K562 (cell line): ENCODE data around the gene ATP13A1. TPM values are rescaled to one million over a fixed set of nuclear protein-coding genes. Genes with fewer than 3 reads are reported as not detected.
A peak's percentile ranks its signal among the peaks of the same experiment; 100 is the strongest.

Source experiments
- ATAC-seq: fragments of 200-7000 bp; cut with Tn5 transposase; 3 replicates; pipeline ENCODE4 v1.9.1; 2020; ENCODE audit warnings: moderate library complexity
- BruUV-seq: library from RNA; stranded (reverse); fragments of 400-500 nt; replicated peaks from 2 replicates; lab custom pipeline; 2021; lab: Mats Ljungman, UMichigan
- CTCF ChIA-PET: fragments of 300-600 bp; formaldehyde crosslinking; extraction: SDS; loops from one replicate; lab custom pipeline; 2021; ENCODE audit warnings: low intra/inter-chr PET ratio; lab: Yijun Ruan, JAX
- POLR2A ChIA-PET: fragments of 300-600, 350-650 bp; sonication (Branson Sonifier 250); formaldehyde crosslinking; extraction: SDS; loops from one replicate; lab custom pipeline; 2021; ENCODE audit warnings: antibody characterized with exemption, inconsistent platforms; lab: Yijun Ruan, JAX
- DNase-seq, 4 experiments: peaks; one replicate each; pipeline versions ENCODE4 v3.0.0 to v3.0.0-alpha.2; 2011 to 2018; ENCODE audit warnings: low spot score in 3 of 4, mixed read lengths in 3 of 4; ENCODE audit errors: extremely low read depth in 1 of 4
- FAIRE-seq: peaks from 2 replicates; lab custom pipeline; 2011; peaks lifted over from hg19 to GRCh38; lab: Jason Lieb, UNC
- H2AFZ ChIP-seq: 2 replicates; pipeline ENCODE4 v1.6.0; 2011; ENCODE audit warnings: low read depth, low read length, control low read depth, inconsistent platforms
- H3K27ac ChIP-seq: fragments of 200-600 bp; 3 replicates; pipeline ENCODE4 v1.8.0; 2011; ENCODE audit warnings: low read depth, mild to moderate bottlenecking, control low read depth, inconsistent platforms, low read length, moderate library complexity, mixed read lengths; ENCODE audit errors: extremely low read depth
- H3K27me3 ChIP-seq, 2 experiments: fragments of 300-600 bp in 1 of 2; 2 replicates in 1 of 2; 3 replicates in 1 of 2; pipeline versions ENCODE4 v1.6.0 to v1.8.0; 2011; ENCODE audit warnings: inconsistent platforms in 2 of 2, low read length in 2 of 2, mild to moderate bottlenecking in 1 of 2, mixed read lengths in 1 of 2, moderate library complexity in 1 of 2; ENCODE audit not compliant: control insufficient read depth in 2 of 2, insufficient read depth in 2 of 2
- H3K36me3 ChIP-seq: fragments of 300-600 bp; 3 replicates; pipeline ENCODE4 v1.8.0; 2011; ENCODE audit warnings: mild to moderate bottlenecking, low read length, inconsistent platforms; ENCODE audit not compliant: control insufficient read depth, insufficient read depth
- H3K4me1 ChIP-seq, 2 experiments: fragments of 200-600 bp in 1 of 2; replicated peaks in 1 of 2; 2 replicates in 1 of 2; 3 replicates in 1 of 2; pipeline versions ENCODE4 v1.5.1 to v1.8.0; 2011; ENCODE audit warnings: inconsistent platforms in 2 of 2, low read length in 2 of 2, mild to moderate bottlenecking in 1 of 2, mixed read lengths in 1 of 2, moderate library complexity in 1 of 2; ENCODE audit not compliant: control insufficient read depth in 2 of 2, insufficient read depth in 2 of 2
- H3K4me2 ChIP-seq: 2 replicates; pipeline ENCODE4 v1.6.1; 2011; ENCODE audit warnings: low read length, control low read depth, inconsistent platforms, mixed read lengths; ENCODE audit not compliant: insufficient read depth
- H3K4me3 ChIP-seq: fragments of 200-600 bp; sonication (generic), shearing (Covaris generic); 2 replicates; pipeline ENCODE4 v1.5.1; 2016; ENCODE audit warnings: control low read depth, inconsistent platforms
- H3K79me2 ChIP-seq: fragments of 200-600 bp; 3 replicates; pipeline ENCODE4 v1.8.0; 2011; ENCODE audit warnings: low read length, inconsistent platforms; ENCODE audit not compliant: control insufficient read depth, insufficient read depth
- H3K9ac ChIP-seq, 2 experiments: 2 replicates each; pipeline versions ENCODE4 v1.6.0 to v1.6.1; 2011; ENCODE audit warnings: low read depth in 2 of 2, low read length in 2 of 2, control low read depth in 1 of 2, inconsistent platforms in 1 of 2, mild to moderate bottlenecking in 1 of 2, mixed read lengths in 1 of 2; ENCODE audit not compliant: insufficient read depth in 1 of 2
- H3K9me1 ChIP-seq: one replicate; pipeline ENCODE4 v1.6.0; 2011; ENCODE audit warnings: inconsistent platforms, mild to moderate bottlenecking, low read length, moderate library complexity; ENCODE audit not compliant: control insufficient read depth, insufficient read depth
- H3K9me3 ChIP-seq: replicated peaks from 2 replicates; pipeline ENCODE4 v1.5.1; 2011; ENCODE audit warnings: low read depth, low read length, inconsistent platforms; ENCODE audit not compliant: control insufficient read depth, insufficient read depth
- H4K20me1 ChIP-seq: replicated peaks from 2 replicates; pipeline ENCODE4 v1.6.1; 2011; ENCODE audit warnings: low read length, inconsistent platforms, mixed read lengths; ENCODE audit not compliant: control insufficient read depth, insufficient read depth
- ELK1 ChIP-seq: sonication (generic); formaldehyde crosslinking; IDR thresholded peaks from 2 replicates; pipeline ENCODE4 v1.8.1; 2022; ENCODE audit warnings: missing genetic modification reagents
- ETS1 ChIP-seq: conservative IDR thresholded peaks from 2 replicates; pipeline ENCODE4 v1.6.1; 2011; ENCODE audit warnings: low read depth, mild to moderate bottlenecking, low read length; ENCODE audit not compliant: control insufficient read depth
- POLR2G ChIP-seq: fragments of 200-400 bp; formaldehyde crosslinking; IDR thresholded peaks from 2 replicates; pipeline ENCODE4 v1.6.1; 2017; ENCODE audit warnings: low read depth, mild to moderate bottlenecking, antibody characterized with exemption, low read length, moderate library complexity
- RBFOX2 ChIP-seq: fragments of 200-400 bp; formaldehyde crosslinking; IDR thresholded peaks from 2 replicates; pipeline ENCODE4 v1.6.1; 2017; ENCODE audit warnings: low read depth, mild to moderate bottlenecking, low read length, moderate library complexity
- WGBS: fragments of 100-300 bp; shearing (Covaris generic); methylation state at CpG from one replicate; pipeline ENCODE4 v1.1.6; 2016; ENCODE audit warnings: low coverage, mixed read lengths; ENCODE audit not compliant: insufficient coverage; ENCODE audit errors: missing lambda C conversion rate; 5-methylcytosine and 5-hydroxymethylcytosine counted together
- in situ Hi-C: fragments of 300-500 bp; cut with MboI; formaldehyde crosslinking; loops from 4 replicates; pipeline ENCODE4 v1.15.0; 2018; ENCODE audit warnings: inconsistent platforms, mixed read lengths
- intact Hi-C: fragments of 100-400 bp; cut with micrococcal nuclease; formaldehyde crosslinking; loops from 2 replicates; pipeline ENCODE4 v1.14.2; 2022
- polyA plus RNA-seq, 8 experiments: library from polyadenylated mRNA; depleted of rRNA in 4 of 8; stranded (reverse) in 5 of 8; unstranded in 3 of 8; fragments of >200 nt; fragmentation: Nextera tagmentation in 2 of 8; fragmentation: Illumina TruSeq in 1 of 8; extraction: Ambion mirVana in 2 of 8; extraction: Trizol in 1 of 8; gene quantifications; 2 replicates each; pipeline versions ENCODE4 v1.2.1 to v1.2.3, GENCODE V29; 2011 to 2014; ENCODE audit warnings: inconsistent platforms in 1 of 8, missing spikeins in 1 of 8
- total RNA-seq, 7 experiments: library from RNA; depleted of rRNA in 6 of 7; stranded (reverse); fragments of >200 nt in 6 of 7; fragmentation: Illumina TruSeq in 2 of 7; extraction: Trizol in 2 of 7; gene quantifications; 2 replicates each; pipeline versions ENCODE4 v1.2.1 to v1.2.3, GENCODE V29; 2011 to 2021; ENCODE audit warnings: low replicate concordance in 1 of 7

The ATP13A1 gene
- total and polyA plus RNA-seq, 9 of the 15 experiments (the other 6 are each of a cell fraction or from before 2014, with no cell fraction given) = 0.90 to 83.8 (median 23.1) TPM

- H3K9me1 ChIP-seq = no peaks in the 10 kb centered on the region
- no peaks in the 10 kb centered on the region for H4K20me1 ChIP-seq
- H3K27ac ChIP-seq = no peak overlapping the region
- no peaks in the 10 kb centered on the region for H3K79me2 ChIP-seq
- peak overlapping the region in 1 of 2 experiments; percentile 45; a peak in 1 of 4 replicates for H3K9ac ChIP-seq
- H2AFZ ChIP-seq = no peak overlapping the region
- H3K36me3 ChIP-seq = peaks cover 94% of the 10 kb centered on the region; the same call in 2 of the 3 replicates
- no TSS peak for BruUV-seq
- no peak overlapping the region for H3K4me3 ChIP-seq
- no peak overlapping the region for H3K4me2 ChIP-seq
- 96% methylated on average over 21 of the region's 24 CpGs for WGBS
- CTCF ChIA-PET = no interaction called here
- TF ChIP-seq POLR2G (0 out of 2 replicates have a peak, but pooled peaks have one; percentile 43), ETS1 (no peak), RBFOX2 (peak; percentile 36), ELK1 (no peak)
- no peaks in the 10 kb centered on the region for H3K9me3 ChIP-seq
- intact Hi-C loops (no loop called here), in situ Hi-C loops (no loop called here)
- peaks cover 0 to 4% of the 10 kb centered on the region in 2 experiments; a peak in 1 of 5 replicates for H3K4me1 ChIP-seq
- POLR2A ChIA-PET = interaction anchor here (0.7 to 5.6 kb wide), 2 partner anchors 9 to 124 kb away, joined by 4 to 40 read pairs; partner anchors contain the start of gene ATP13A1
- no peak for FAIRE-seq
- no peak for ATAC-seq
- DNase-seq = no peak
- H3K27me3 ChIP-seq = no peaks in the 10 kb centered on the region
Measured at GRCh38 chr19:19652482-19653295, 10.8 kb downstream of the ATP13A1 start.
